PC-3 (cell line): ENCODE data around the gene ANP32A.

Experiments used
- CTCF ChIP-seq: fragments of 300-600 bp; sonication (generic); conservative IDR thresholded peaks from 2 replicates; pipeline ENCODE4 v1.5.1; 2017; ENCODE audit warnings: antibody characterized with exemption, low read depth, mild to moderate bottlenecking, low read length
- EZH2 ChIP-seq: fragments of 300-600 bp; sonication (generic); IDR thresholded peaks from one replicate; pipeline ENCODE4 v1.6.1; 2017; ENCODE audit warnings: antibody characterized with exemption, mild to moderate bottlenecking, low read length; ENCODE audit not compliant: unreplicated experiment

- TF ChIP-seq CTCF (no peak), EZH2 (no peak)
Measured at GRCh38 chr15:68823561-68823960, 2.9 kb upstream of the ANP32A start.
